ENCODE data around the gene ACTR2. TPM values are rescaled to one million over a fixed set of nuclear protein-coding genes. Genes with fewer than 3 reads are reported as not detected.
"Not testable (repeated sequence)": the region's sequence is repeated elsewhere in the genome, so short reads cannot be mapped to it uniquely, and the experiment has no call there.

The ACTR2 gene
- total RNA-seq, 1 donor from 2014 or later: 81.4 TPM

GRCh38 chr2:65257866-65258265 lies 30.2 kb downstream of the ACTR2 start:
- not testable (repeated sequence) for H3K4me3 ChIP-seq (ENCODE audit: low read length in 3 of 3); H3K9me3 ChIP-seq (ENCODE audit: control insufficient read depth in 3 of 3, low read length in 3 of 3); H3K36me3 ChIP-seq (ENCODE audit: control insufficient read depth in 3 of 3, insufficient read depth in 3 of 3, low read length in 3 of 3); H3K9ac ChIP-seq (ENCODE audit: low read depth in 1 of 3, low read length in 3 of 3); H3K4me1 ChIP-seq (ENCODE audit: control insufficient read depth in 3 of 3, insufficient read depth in 3 of 3, low read length in 3 of 3); H3K27ac ChIP-seq (ENCODE audit: low read depth, low read length); H3K27me3 ChIP-seq (ENCODE audit: control insufficient read depth in 3 of 3, insufficient read depth in 3 of 3, low read length in 3 of 3)

DNA sequence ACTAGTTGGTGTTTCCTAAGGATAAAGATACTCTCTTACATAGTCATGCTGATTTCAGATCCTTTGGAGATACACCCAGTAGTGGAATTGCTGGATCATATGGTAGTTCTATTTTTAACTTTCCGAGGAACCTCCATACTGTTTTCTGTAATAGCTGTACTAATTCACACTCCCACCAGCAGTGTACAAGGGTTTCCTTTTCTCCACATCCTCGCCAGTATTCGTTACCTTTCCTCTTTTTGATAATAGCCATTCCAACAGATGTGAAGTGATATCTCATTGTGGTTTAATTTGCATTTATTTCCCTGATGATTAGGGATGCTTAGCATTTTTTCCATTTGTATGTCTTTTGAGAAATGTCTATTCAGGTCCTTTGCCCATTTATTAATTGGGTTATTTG lies 34.0 kb downstream of the ACTR2 start:
- Histone ChIP-seq H3K27me3 (ENCODE audit: control insufficient read depth in 3 of 3, insufficient read depth in 3 of 3, low read length in 3 of 3) (no peaks in the 10 kb centered on the region), H3K9ac (ENCODE audit: low read depth in 1 of 3, low read length in 3 of 3) (no peak overlapping the region), H3K9me3 (ENCODE audit: control insufficient read depth in 3 of 3, low read length in 3 of 3) (no peaks in the 10 kb centered on the region), H3K4me1 (ENCODE audit: control insufficient read depth in 3 of 3, insufficient read depth in 3 of 3, low read length in 3 of 3) (no peaks in the 10 kb centered on the region), H3K27ac (ENCODE audit: low read depth, low read length) (no peak overlapping the region), H3K36me3 (ENCODE audit: control insufficient read depth in 3 of 3, insufficient read depth in 3 of 3, low read length in 3 of 3) (peaks cover 0 to 17% (median 10%) of the 10 kb centered on the region in 3 donors), H3K4me3 (ENCODE audit: low read length in 3 of 3) (no peak overlapping the region)

- no peaks in the 10 kb centered on the region for H3K9me3 ChIP-seq (ENCODE audit: control insufficient read depth in 3 of 3, low read length in 3 of 3)
- no peak overlapping the region for H3K4me3 ChIP-seq (ENCODE audit: low read length in 3 of 3)
- H3K9ac ChIP-seq (ENCODE audit: low read depth in 1 of 3, low read length in 3 of 3): no peak overlapping the region
- no peaks in the 10 kb centered on the region for H3K4me1 ChIP-seq (ENCODE audit: control insufficient read depth in 3 of 3, insufficient read depth in 3 of 3, low read length in 3 of 3)
- peaks cover 3 to 20% (median 15%) of the 10 kb centered on the region in 3 donors for H3K36me3 ChIP-seq (ENCODE audit: control insufficient read depth in 3 of 3, insufficient read depth in 3 of 3, low read length in 3 of 3)
- H3K27me3 ChIP-seq (ENCODE audit: control insufficient read depth in 3 of 3, insufficient read depth in 3 of 3, low read length in 3 of 3): no peaks in the 10 kb centered on the region
- no peak overlapping the region for H3K27ac ChIP-seq (ENCODE audit: low read depth, low read length)
Measured at GRCh38 chr2:65263262-65263661, 35.6 kb downstream of the ACTR2 start.

- Histone ChIP-seq H3K4me1 (ENCODE audit: control insufficient read depth in 3 of 3, insufficient read depth in 3 of 3, low read length in 3 of 3) (no peaks in the 10 kb centered on the region), H3K4me3 (ENCODE audit: low read length in 3 of 3) (no peak overlapping the region), H3K36me3 (ENCODE audit: control insufficient read depth in 3 of 3, insufficient read depth in 3 of 3, low read length in 3 of 3) (peaks cover 4 to 22% (median 16%) of the 10 kb centered on the region in 3 donors), H3K9ac (ENCODE audit: low read depth in 1 of 3, low read length in 3 of 3) (no peak overlapping the region), H3K9me3 (ENCODE audit: control insufficient read depth in 3 of 3, low read length in 3 of 3) (no peaks in the 10 kb centered on the region), H3K27me3 (ENCODE audit: control insufficient read depth in 3 of 3, insufficient read depth in 3 of 3, low read length in 3 of 3) (no peaks in the 10 kb centered on the region), H3K27ac (ENCODE audit: low read depth, low read length) (no peak overlapping the region)
Measured at GRCh38 chr2:65263986-65264385, 36.4 kb downstream of the ACTR2 start.

DNA sequence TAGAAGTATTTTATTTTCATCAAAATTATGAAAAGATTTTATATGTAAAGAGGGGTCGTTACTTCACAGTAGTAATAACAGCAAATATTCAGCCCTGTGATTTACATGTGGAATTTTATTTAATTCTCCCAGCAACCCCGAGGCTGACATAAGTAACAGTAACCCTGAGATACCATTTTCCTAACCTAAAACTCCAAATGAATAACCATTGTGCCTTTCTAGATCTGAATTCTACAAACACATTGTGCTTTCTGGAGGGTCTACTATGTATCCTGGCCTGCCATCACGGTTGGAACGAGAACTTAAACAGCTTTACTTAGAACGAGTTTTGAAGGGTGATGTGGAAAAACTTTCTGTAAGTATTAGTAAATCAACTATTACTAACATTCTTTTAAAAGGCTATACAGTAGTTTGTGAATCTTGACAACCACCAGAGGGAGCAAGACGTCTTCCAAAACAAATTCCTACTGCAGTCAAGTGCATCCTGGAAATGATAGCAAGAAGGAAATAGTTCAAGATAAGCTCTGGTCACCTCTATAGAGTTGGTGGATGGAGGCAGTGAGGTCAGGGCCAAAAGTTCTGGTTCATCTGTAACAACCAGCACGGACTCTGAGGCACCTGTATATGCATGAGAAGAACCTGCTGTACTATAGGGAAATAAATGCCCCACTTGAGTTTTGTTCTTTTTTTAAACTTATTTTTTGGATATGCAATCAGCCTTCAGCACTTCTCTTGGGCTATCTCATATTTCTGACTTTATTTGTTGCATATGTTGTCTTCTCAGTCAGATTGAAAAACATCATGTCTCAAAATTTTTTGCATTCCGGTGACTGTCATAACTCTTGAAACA lies 37.4 kb downstream of the ACTR2 start:
- Histone ChIP-seq H3K27ac (ENCODE audit: low read depth, low read length) (no peak overlapping the region), H3K4me3 (ENCODE audit: low read length in 3 of 3) (no peak overlapping the region), H3K27me3 (ENCODE audit: control insufficient read depth in 3 of 3, insufficient read depth in 3 of 3, low read length in 3 of 3) (no peaks in the 10 kb centered on the region), H3K9me3 (ENCODE audit: control insufficient read depth in 3 of 3, low read length in 3 of 3) (no peaks in the 10 kb centered on the region), H3K9ac (ENCODE audit: low read depth in 1 of 3, low read length in 3 of 3) (no peak overlapping the region), H3K36me3 (ENCODE audit: control insufficient read depth in 3 of 3, insufficient read depth in 3 of 3, low read length in 3 of 3) (peaks cover 4 to 20% (median 16%) of the 10 kb centered on the region in 3 donors), H3K4me1 (ENCODE audit: control insufficient read depth in 3 of 3, insufficient read depth in 3 of 3, low read length in 3 of 3) (no peaks in the 10 kb centered on the region)

DNA sequence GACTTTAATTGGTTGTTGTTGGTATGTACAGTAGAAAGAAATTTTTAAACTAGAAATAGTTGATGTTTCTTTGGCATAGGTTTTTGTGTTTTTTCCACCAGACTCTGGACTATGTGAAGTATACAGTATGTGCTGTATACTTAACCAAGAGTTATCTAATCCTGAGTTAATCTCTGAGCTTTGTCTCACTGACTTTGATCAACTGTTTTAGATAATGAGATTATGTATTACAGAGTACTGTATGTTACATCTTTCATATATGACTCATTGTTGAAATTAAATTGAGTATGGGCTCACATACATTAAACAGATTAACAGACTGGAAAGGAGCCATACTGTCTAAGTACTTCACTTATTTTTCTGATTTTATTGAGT lies 38.0 kb downstream of the ACTR2 start:
- no peak overlapping the region for H3K4me3 ChIP-seq (ENCODE audit: low read length in 3 of 3)
- no peak overlapping the region for H3K27ac ChIP-seq (ENCODE audit: low read depth, low read length)
- no peak overlapping the region for H3K9ac ChIP-seq (ENCODE audit: low read depth in 1 of 3, low read length in 3 of 3)
- H3K4me1 ChIP-seq (ENCODE audit: control insufficient read depth in 3 of 3, insufficient read depth in 3 of 3, low read length in 3 of 3): no peaks in the 10 kb centered on the region
- no peaks in the 10 kb centered on the region for H3K27me3 ChIP-seq (ENCODE audit: control insufficient read depth in 3 of 3, insufficient read depth in 3 of 3, low read length in 3 of 3)
- H3K9me3 ChIP-seq (ENCODE audit: control insufficient read depth in 3 of 3, low read length in 3 of 3): no peaks in the 10 kb centered on the region
- peaks cover 4 to 20% (median 16%) of the 10 kb centered on the region in 3 donors for H3K36me3 ChIP-seq (ENCODE audit: control insufficient read depth in 3 of 3, insufficient read depth in 3 of 3, low read length in 3 of 3)

- no peak overlapping the region for H3K9ac ChIP-seq (ENCODE audit: low read depth in 1 of 3, low read length in 3 of 3)
- H3K9me3 ChIP-seq (ENCODE audit: control insufficient read depth in 3 of 3, low read length in 3 of 3): no peaks in the 10 kb centered on the region
- no peaks in the 10 kb centered on the region for H3K27me3 ChIP-seq (ENCODE audit: control insufficient read depth in 3 of 3, insufficient read depth in 3 of 3, low read length in 3 of 3)
- H3K36me3 ChIP-seq (ENCODE audit: control insufficient read depth in 3 of 3, insufficient read depth in 3 of 3, low read length in 3 of 3): peaks cover 4 to 26% (median 16%) of the 10 kb centered on the region in 3 donors
- no peaks in the 10 kb centered on the region for H3K4me1 ChIP-seq (ENCODE audit: control insufficient read depth in 3 of 3, insufficient read depth in 3 of 3, low read length in 3 of 3)
- no peak overlapping the region for H3K4me3 ChIP-seq (ENCODE audit: low read length in 3 of 3)
- no peak overlapping the region for H3K27ac ChIP-seq (ENCODE audit: low read depth, low read length)
Measured at GRCh38 chr2:65267008-65267407, 39.4 kb downstream of the ACTR2 start.

- H3K9me3 ChIP-seq (ENCODE audit: control insufficient read depth in 3 of 3, low read length in 3 of 3): no peaks in the 10 kb centered on the region
- H3K4me3 ChIP-seq (ENCODE audit: low read length in 3 of 3): no peak overlapping the region
- H3K27me3 ChIP-seq (ENCODE audit: control insufficient read depth in 3 of 3, insufficient read depth in 3 of 3, low read length in 3 of 3): no peaks in the 10 kb centered on the region
- peaks cover 7 to 30% (median 16%) of the 10 kb centered on the region in 3 donors for H3K36me3 ChIP-seq (ENCODE audit: control insufficient read depth in 3 of 3, insufficient read depth in 3 of 3, low read length in 3 of 3)
- no peak overlapping the region for H3K9ac ChIP-seq (ENCODE audit: low read depth in 1 of 3, low read length in 3 of 3)
- H3K4me1 ChIP-seq (ENCODE audit: control insufficient read depth in 3 of 3, insufficient read depth in 3 of 3, low read length in 3 of 3): no peaks in the 10 kb centered on the region
- no peak overlapping the region for H3K27ac ChIP-seq (ENCODE audit: low read depth, low read length)
Measured at GRCh38 chr2:65268957-65269356, 41.3 kb downstream of the ACTR2 start.

DNA sequence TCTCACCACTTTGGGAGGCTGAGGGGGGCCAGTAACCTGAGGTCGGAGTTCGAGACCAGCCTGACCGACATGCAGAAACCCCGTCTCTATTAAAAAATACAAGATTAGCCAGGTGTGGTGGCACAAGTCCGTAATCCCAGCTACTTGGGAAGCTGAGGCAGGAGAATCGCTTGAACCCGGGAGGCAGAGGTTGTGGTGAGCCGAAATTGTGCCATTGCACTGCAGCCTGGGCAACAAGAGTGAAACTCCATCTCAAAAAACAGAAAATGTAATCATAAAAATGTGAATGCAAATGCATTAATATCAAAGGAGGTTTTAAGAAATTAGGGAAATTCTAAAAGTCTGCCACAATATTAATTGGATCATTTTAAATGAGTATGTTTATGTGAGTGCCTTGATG lies 45.7 kb downstream of the ACTR2 start:
- Histone ChIP-seq H3K9me3 (ENCODE audit: control insufficient read depth in 3 of 3, low read length in 3 of 3) (no peaks in the 10 kb centered on the region), H3K36me3 (ENCODE audit: control insufficient read depth in 3 of 3, insufficient read depth in 3 of 3, low read length in 3 of 3) (peaks cover 0 to 12% (median 3%) of the 10 kb centered on the region in 3 donors), H3K27ac (ENCODE audit: low read depth, low read length) (no peak overlapping the region), H3K4me1 (ENCODE audit: control insufficient read depth in 3 of 3, insufficient read depth in 3 of 3, low read length in 3 of 3) (peaks cover 3 to 8% (median 4%) of the 10 kb centered on the region in 3 donors), H3K27me3 (ENCODE audit: control insufficient read depth in 3 of 3, insufficient read depth in 3 of 3, low read length in 3 of 3) (no peaks in the 10 kb centered on the region), H3K9ac (ENCODE audit: low read depth in 1 of 3, low read length in 3 of 3) (no peak overlapping the region), H3K4me3 (ENCODE audit: low read length in 3 of 3) (no peak overlapping the region)

- peaks cover 5 to 11% (median 9%) of the 10 kb centered on the region in 3 donors for H3K4me1 ChIP-seq (ENCODE audit: control insufficient read depth in 3 of 3, insufficient read depth in 3 of 3, low read length in 3 of 3)
- H3K27ac ChIP-seq (ENCODE audit: low read depth, low read length): no peak overlapping the region
Measured at GRCh38 chr2:65275141-65275915, 47.7 kb downstream of the ACTR2 start.

More at GRCh38 chr2:65275141-65275915, 47.7 kb downstream of the ACTR2 start:
- Histone ChIP-seq H3K9ac (ENCODE audit: low read depth in 1 of 3, low read length in 3 of 3) (no peak overlapping the region), H3K36me3 (ENCODE audit: control insufficient read depth in 3 of 3, insufficient read depth in 3 of 3, low read length in 3 of 3) (peaks cover 0 to 10% (median 3%) of the 10 kb centered on the region in 3 donors), H3K4me3 (ENCODE audit: low read length in 3 of 3) (no peak overlapping the region), H3K27me3 (ENCODE audit: control insufficient read depth in 3 of 3, insufficient read depth in 3 of 3, low read length in 3 of 3) (no peaks in the 10 kb centered on the region), H3K9me3 (ENCODE audit: control insufficient read depth in 3 of 3, low read length in 3 of 3) (no peaks in the 10 kb centered on the region)

All from skeletal muscle tissue (tissue), 4 donors.